Progenitor cell of endocrine pancreas (in vitro differentiated cells): ENCODE measurements around the gene HAS3. TPM values are rescaled to one million over a fixed set of nuclear protein-coding genes. Genes with fewer than 3 reads are reported as not detected.
"Not testable (repeated sequence)": the region's sequence is repeated elsewhere in the genome, so short reads cannot be mapped to it uniquely, and the experiment has no call there.

Experiments used
- DNase-seq: peaks from one replicate; pipeline ENCODE4 v3.0.0; 2021; ENCODE audit warnings: low spot score; ENCODE audit not compliant: unreplicated experiment
- H3K27ac Mint-ChIP-seq: 2 replicates; pipeline ENCODE4 v1.8.0; 2021; ENCODE audit warnings: mild to moderate bottlenecking, moderate library complexity, mixed read lengths
- H3K27me3 Mint-ChIP-seq: 2 replicates; pipeline ENCODE4 v1.8.0; 2021; ENCODE audit warnings: mixed read lengths
- H3K36me3 Mint-ChIP-seq: 2 replicates; pipeline ENCODE4 v1.8.0; 2022; ENCODE audit warnings: mixed read lengths; ENCODE audit not compliant: insufficient read depth
- H3K4me1 Mint-ChIP-seq: 2 replicates; pipeline ENCODE4 v1.8.0; 2021; ENCODE audit warnings: low read depth, mixed read lengths
- H3K4me3 Mint-ChIP-seq: 2 replicates; pipeline ENCODE4 v1.8.0; 2021; ENCODE audit warnings: low read depth, mild to moderate bottlenecking, moderate library complexity, mixed read lengths
- H3K9me3 Mint-ChIP-seq: 2 replicates; pipeline ENCODE4 v1.8.0; 2021; ENCODE audit warnings: low read depth, mixed read lengths
- CTCF ChIP-seq: fragments of 200-600 bp; sonication (generic); IDR thresholded peaks from one replicate; pipeline ENCODE4 v1.5.0; 2021; ENCODE audit warnings: antibody characterized with exemption, mild to moderate bottlenecking; ENCODE audit not compliant: unreplicated experiment
- total RNA-seq: library from RNA; stranded (reverse); gene quantifications from 2 replicates; pipeline ENCODE4 v1.2.1, GENCODE V29; 2021

Gene HAS3
- total RNA-seq, 1 donor from 2014 or later: 1.1 TPM

GRCh38 chr16:69126221-69126620, 20.8 kb downstream of the HAS3 start:
- Mint-ChIP-seq H3K4me1 (peaks cover 11% of the 10 kb centered on the region), H3K9me3 (no peaks in the 10 kb centered on the region), H3K4me3 (no peak overlapping the region), H3K27ac (peak overlapping the region; percentile 69), H3K27me3 (no peaks in the 10 kb centered on the region), H3K36me3 (peaks cover 6% of the 10 kb centered on the region)
- TF ChIP-seq CTCF: no peak
- DNase-seq: no peak

GRCh38 chr16:69126801-69127200, 21.3 kb downstream of the HAS3 start:
- Mint-ChIP-seq H3K4me1 (peaks cover 14% of the 10 kb centered on the region), H3K27ac (peak overlapping the region; percentile 33)
- not testable (repeated sequence) for H3K4me3 Mint-ChIP-seq, H3K9me3 Mint-ChIP-seq, DNase-seq, H3K36me3 Mint-ChIP-seq, H3K27me3 Mint-ChIP-seq

DNA sequence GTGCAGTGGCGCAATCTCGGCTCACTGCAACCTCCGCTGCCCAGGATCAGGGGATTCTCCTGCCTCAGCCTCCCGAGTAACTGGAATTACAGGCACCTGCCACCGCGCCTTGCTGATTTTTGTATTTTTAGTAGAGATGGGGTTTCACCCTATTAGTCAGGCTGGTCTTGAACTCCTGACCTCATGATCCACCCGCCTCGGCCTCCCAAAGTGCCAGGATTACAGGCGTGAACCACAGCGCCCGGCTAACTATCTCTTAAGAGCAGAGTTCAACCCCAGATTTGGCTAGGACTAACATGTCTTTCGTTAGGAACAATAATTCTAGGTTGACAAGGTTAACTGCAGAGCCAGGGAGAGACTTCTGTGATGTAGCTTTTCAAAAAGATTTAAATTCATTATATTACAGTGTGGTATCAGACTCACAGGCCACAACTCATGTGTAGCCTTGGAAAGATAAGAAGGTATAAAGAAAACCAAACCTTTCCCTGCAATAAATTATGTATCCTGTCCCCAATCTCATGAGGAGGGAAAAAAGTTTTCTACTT, 22.6 kb downstream of the HAS3 start:
- no peak for DNase-seq
- Mint-ChIP-seq H3K4me3 (no peak overlapping the region), H3K9me3 (no peaks in the 10 kb centered on the region), H3K36me3 (peaks cover 6% of the 10 kb centered on the region), H3K27me3 (no peaks in the 10 kb centered on the region), H3K27ac (peak overlapping the region; percentile 56), H3K4me1 (peaks cover 18% of the 10 kb centered on the region)
- no peak for TF ChIP-seq CTCF

- DNase-seq: no peak
- TF ChIP-seq CTCF: no peak
- Mint-ChIP-seq H3K27ac (no peak overlapping the region), H3K4me3 (peak overlapping the region; percentile 99), H3K27me3 (no peaks in the 10 kb centered on the region), H3K9me3 (no peaks in the 10 kb centered on the region), H3K36me3 (peaks cover 5% of the 10 kb centered on the region), H3K4me1 (peaks cover 34% of the 10 kb centered on the region)
Measured at GRCh38 chr16:69130461-69130860, 25.0 kb downstream of the HAS3 start.

DNA sequence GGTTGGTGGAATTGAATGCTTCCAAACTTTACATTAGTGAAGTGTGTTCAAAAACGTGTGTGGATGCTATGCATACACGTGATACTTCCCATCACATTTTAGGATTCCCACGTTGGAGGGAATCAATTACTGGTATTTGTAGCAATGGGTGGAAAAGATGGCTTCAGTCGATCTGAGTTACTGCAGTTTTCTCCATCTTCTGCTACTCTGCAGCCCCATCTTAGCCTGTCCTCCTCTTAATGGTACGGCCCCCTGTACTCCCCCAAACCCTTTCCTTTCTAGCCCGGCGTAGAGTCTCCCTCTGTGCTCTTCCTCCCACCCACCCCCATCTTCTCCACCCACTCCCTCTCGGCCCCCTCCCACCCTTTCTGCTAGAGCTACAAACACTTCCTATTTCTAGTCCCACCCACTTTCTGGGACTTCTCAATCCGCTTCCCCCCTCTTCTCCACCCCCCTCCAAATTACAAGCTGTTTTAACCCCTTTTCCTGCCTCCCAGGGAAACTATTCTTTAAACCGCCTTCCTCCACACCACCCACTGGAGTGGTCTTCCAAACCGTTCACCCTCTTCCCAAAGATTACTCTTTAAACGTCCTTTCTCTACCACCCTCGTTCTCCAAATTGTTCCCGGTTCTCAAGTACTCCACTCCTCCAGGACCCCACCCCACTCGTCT, 25.9 kb downstream of the HAS3 start:
- no peak for TF ChIP-seq CTCF
- DNase-seq: no peak
- peaks cover 34% of the 10 kb centered on the region for H3K4me1 Mint-ChIP-seq
- H3K36me3 Mint-ChIP-seq: peaks cover 5% of the 10 kb centered on the region
- peak overlapping the region; percentile 97 for H3K27ac Mint-ChIP-seq
- no peaks in the 10 kb centered on the region for H3K27me3 Mint-ChIP-seq
- peak overlapping the region; percentile 99 for H3K4me3 Mint-ChIP-seq
- no peaks in the 10 kb centered on the region for H3K9me3 Mint-ChIP-seq
